AG04449 (cell line): ENCODE data around the gene HDAC10.

ENCODE experiments used
- CTCF ChIA-PET: fragments of 350-600 bp; formaldehyde crosslinking; extraction: SDS; loops from one replicate; lab custom pipeline; 2021; ENCODE audit warnings: antibody characterized with exemption; lab: Yijun Ruan, JAX
- POLR2A ChIA-PET: fragments of 400-600, 350-600 bp; formaldehyde crosslinking; extraction: SDS; loops from one replicate; lab custom pipeline; 2020; ENCODE audit warnings: antibody characterized with exemption, inconsistent platforms; lab: Yijun Ruan, JAX
- DNase-seq: peaks from one replicate; pipeline ENCODE4 v3.0.0-alpha.2; 2010; ENCODE audit warnings: low read depth, low spot score
- H3K4me3 ChIP-seq: 2 replicates; pipeline ENCODE4 v1.5.1; 2011; ENCODE audit warnings: low read depth, mild to moderate bottlenecking, control low read depth, low read length
- CTCF ChIP-seq: IDR thresholded peaks from one replicate; pipeline ENCODE4 v1.5.1; 2011; ENCODE audit warnings: mild to moderate bottlenecking, moderate library complexity, low read length, control low read depth, inconsistent platforms; ENCODE audit not compliant: insufficient read depth; ENCODE audit errors: missing control alignments

The HDAC10 gene

DNA sequence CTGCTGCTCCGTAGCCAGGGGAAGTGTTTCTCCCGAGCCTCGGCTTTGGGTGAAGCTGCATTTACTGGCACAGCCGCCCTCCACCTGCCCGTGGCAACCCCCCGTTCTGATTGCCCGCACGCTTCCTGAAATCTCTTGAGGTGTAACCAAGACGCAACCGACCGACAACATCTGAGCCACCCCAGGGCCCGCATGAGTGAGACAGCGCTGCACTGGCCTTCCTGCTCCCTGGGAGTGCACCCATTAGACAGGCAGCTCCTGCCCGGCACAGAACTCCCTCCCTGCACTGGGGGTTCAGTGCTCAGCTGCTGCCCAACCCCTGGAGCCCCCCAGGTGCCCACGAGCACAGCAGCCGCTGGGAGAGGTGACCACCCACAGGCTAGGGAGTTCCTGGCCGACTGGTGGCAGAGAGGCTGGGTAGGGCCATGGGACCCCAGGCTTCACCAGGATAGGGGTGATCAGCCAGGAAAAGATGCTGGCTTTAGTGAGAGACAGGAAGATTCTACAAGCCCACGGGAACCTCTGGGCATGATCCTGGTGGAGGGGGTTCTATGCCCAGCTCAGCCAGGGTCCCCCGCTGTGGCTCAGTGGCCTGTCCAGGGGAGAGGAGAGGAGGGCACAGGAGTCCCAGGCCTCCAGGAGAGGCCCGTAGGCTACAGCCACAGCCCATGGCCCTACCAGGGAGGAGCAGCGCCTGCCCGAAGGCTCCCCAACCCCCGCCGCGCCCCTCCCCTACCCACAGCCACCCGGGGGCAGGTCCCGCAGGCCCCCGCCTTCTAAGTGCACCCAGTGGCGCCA lies 41.8 kb upstream of the HDAC10 start:
- ChIA-PET CTCF (interaction anchor here (1.5 to 2.8 kb wide), 6 partner anchors 10 to 49 kb away, joined by 4 to 13 read pairs (median 8); partner anchors contain the start of gene DENND6B), POLR2A (interaction anchor here (0.6 to 3.5 kb wide), 5 partner anchors 10 to 42 kb away, joined by 3 to 43 read pairs (median 4); partner anchors contain the start of genes HDAC10 and PLXNB2)

GRCh38 chr22:50289942-50290630 lies 39.0 kb upstream of the HDAC10 start:
- no peak for TF ChIP-seq CTCF
- H3K4me3 ChIP-seq, result no peak overlapping the region
- DNase-seq, result no peak
- ChIA-PET CTCF (interaction anchor here (1.1 to 1.9 kb wide), 2 partner anchors 16 to 27 kb away, joined by 3 to 5 read pairs; no protein-coding TSS in a partner anchor), POLR2A (interaction anchor here (1.1 to 1.6 kb wide), 3 partner anchors 11 to 19 kb away, joined by 3 to 6 read pairs (median 5); partner anchors contain the start of gene PLXNB2)

More for the DNA sequence above, 41.8 kb upstream of the HDAC10 start:
- DNase-seq, result no peak
- peak overlapping the region; percentile 50 for H3K4me3 ChIP-seq
- no peak for TF ChIP-seq CTCF

DNA sequence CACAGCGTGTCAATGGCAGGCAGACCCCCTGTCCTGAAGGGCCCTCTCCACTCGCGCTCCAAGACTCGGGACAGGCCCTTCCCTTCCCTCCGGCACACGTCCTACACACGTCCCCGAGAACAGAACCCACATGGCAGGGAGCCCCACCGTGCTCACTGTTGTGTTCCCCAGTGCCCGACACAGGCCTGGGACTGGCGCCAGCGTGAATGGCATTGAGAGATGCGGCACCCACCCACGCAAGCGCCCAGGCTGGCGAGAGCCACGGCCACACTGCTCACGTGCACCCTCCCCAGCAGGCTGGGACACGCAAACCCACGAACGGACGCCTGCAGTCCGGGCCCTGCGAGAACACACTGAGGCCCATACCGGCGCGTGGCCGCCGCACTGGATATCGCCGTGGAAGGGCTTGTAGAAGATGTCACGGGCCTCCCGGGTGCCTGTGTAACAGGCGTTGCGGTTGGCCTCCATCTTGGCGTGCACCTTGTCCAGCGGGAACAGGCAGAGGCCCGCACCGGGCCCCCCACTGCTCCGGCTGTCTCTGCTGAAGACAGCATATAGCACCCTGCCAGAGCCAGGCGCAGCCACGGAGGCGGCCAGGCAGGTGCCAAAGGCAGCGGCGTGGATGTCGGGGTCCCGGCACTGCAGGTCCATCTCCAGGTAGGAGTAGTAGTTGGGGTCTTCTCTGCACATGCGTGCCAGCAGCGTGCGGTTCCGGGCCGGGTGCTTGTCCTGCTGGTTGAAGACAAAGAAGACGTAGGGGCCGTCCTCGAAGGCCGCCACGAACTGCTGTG lies 38.3 kb upstream of the HDAC10 start:
- POLR2A ChIA-PET, result interaction anchor here (1.4 kb wide), 1 partner anchor 17 kb away, joined by 5 read pairs; the partner anchor contains the start of gene PLXNB2
- no peak overlapping the region for H3K4me3 ChIP-seq
- CTCF ChIA-PET, result interaction anchor here (1.7 kb wide), 1 partner anchor 14 kb away, joined by 4 read pairs; no protein-coding TSS in a partner anchor
- no peak for TF ChIP-seq CTCF
- DNase-seq, result no peak

GRCh38 chr22:50287731-50288130 lies 36.7 kb upstream of the HDAC10 start:
- no peak for TF ChIP-seq CTCF
- H3K4me3 ChIP-seq, result no peak overlapping the region
- POLR2A ChIA-PET, result no interaction called here
- CTCF ChIA-PET, result interaction anchor here (0.6 to 1.7 kb wide), 3 partner anchors 11 to 40 kb away, joined by 4 to 6 read pairs (median 4); no protein-coding TSS in a partner anchor
- no peak for DNase-seq

- H3K4me3 ChIP-seq, result no peak overlapping the region
- TF ChIP-seq CTCF, result no peak
- DNase-seq, result no peak
- CTCF ChIA-PET, result interaction anchor here (1.8 kb wide), 1 partner anchor 10 kb away, joined by 4 read pairs; no protein-coding TSS in a partner anchor
- POLR2A ChIA-PET, result no interaction called here
Observed at GRCh38 chr22:50286701-50287318, 35.7 kb upstream of the HDAC10 start.
